ENCODE measurements around the gene CMSS1.

GRCh38 chr3:100227511-100227921 lies 409.9 kb downstream of the CMSS1 start:
- TF ChIP-seq CTCF (conservative IDR thresholded peaks at IDR 0.05), result no peak
- no peak for TF ChIP-seq ZFX (IDR thresholded peaks at IDR 0.05)

All from C4-2B (cell line).